Heart left ventricle (tissue), 16 donors: ENCODE results near the gene GRIN2C. TPM values are rescaled to one million over a fixed set of nuclear protein-coding genes. Genes with fewer than 3 reads are reported as not detected.

Source experiments
- ATAC-seq, 4 donors: fragments of 200-7000 bp; cut with Tn5 transposase; one replicate each; pipeline ENCODE4 v1.9.1; 2020 to 2022; ENCODE audit warnings: moderate library complexity in 4 of 4, mild to moderate bottlenecking in 3 of 4, moderate number of reproducible peaks in 1 of 4
- DNase-seq, 5 donors: peaks; one replicate each; pipeline ENCODE4 v3.0.0-alpha.2; 2020
- H3K27ac ChIP-seq, 12 donors: fragments of 200-600 bp; sonication (generic) in 4 of 12; one replicate each; pipeline versions ENCODE4 v1.5.0 to v1.8.0; 2016 to 2022; ENCODE audit warnings: mild to moderate bottlenecking in 2 of 12
- H3K27me3 ChIP-seq, 9 donors: fragments of 200-600 bp; sonication (generic) in 2 of 9; one replicate each; pipeline versions ENCODE4 v1.5.1 to v1.8.0; 2016 to 2022; ENCODE audit warnings: mild to moderate bottlenecking in 3 of 9
- H3K36me3 ChIP-seq, 9 donors: fragments of 200-600 bp; sonication (generic) in 2 of 9; one replicate each; pipeline versions ENCODE4 v1.5.0 to v1.8.0; 2018 to 2022; ENCODE audit warnings: mild to moderate bottlenecking in 2 of 9
- H3K4me1 ChIP-seq, 12 donors: fragments of 200-600 bp; sonication (generic) in 4 of 12; one replicate each; pipeline versions ENCODE4 v1.5.0 to v1.8.0; 2016 to 2022; ENCODE audit warnings: mild to moderate bottlenecking in 3 of 12
- H3K4me3 ChIP-seq, 12 donors: fragments of 200-600 bp; sonication (generic) in 4 of 12; one replicate each; pipeline versions ENCODE4 v1.5.0 to v1.8.0; 2017 to 2022; ENCODE audit warnings: mild to moderate bottlenecking in 9 of 12, moderate library complexity in 4 of 12
- H3K9me3 ChIP-seq, 12 donors: fragments of 200-600 bp; sonication (generic) in 4 of 12; one replicate each; pipeline versions ENCODE4 v1.5.0 to v1.8.0; 2016 to 2022; ENCODE audit warnings: mild to moderate bottlenecking in 1 of 12
- POLR2A ChIP-seq, 2 donors: fragments of 450-650 bp; IDR thresholded peaks; one replicate each; pipeline ENCODE4 v1.6.1; 2017; ENCODE audit warnings: antibody characterized with exemption in 2 of 2, mild to moderate bottlenecking in 2 of 2, moderate library complexity in 2 of 2
- WGBS, 4 donors: extraction: QIAGEN DNeasy Blood & Tissue Kit in 2 of 4; methylation state at CpG; one replicate each; pipeline versions ENCODE4 v1.1.5 to v1.1.7; 2013 to 2018; 5-methylcytosine and 5-hydroxymethylcytosine counted together
- intact Hi-C, 10 donors: fragments of 100-400 bp; cut with DNase I; formaldehyde crosslinking; loops; one replicate each; pipeline versions ENCODE4 v1.11.1 to v1.14.2; 2022
- polyA plus RNA-seq, 2 donors: library from polyadenylated mRNA; stranded (reverse); fragments of 200-250 nt; gene quantifications; one replicate each; pipeline ENCODE4 v1.2.3, GENCODE V29; 2013
- total RNA-seq, 9 donors: library from RNA; depleted of rRNA in 2 of 9; stranded (reverse); fragments of >200 nt in 2 of 9; fragmentation: NEBNext Ultra II Directional in 3 of 9; extraction: Animal tissue kit (Norgen Biotek cat#: 25700) in 3 of 9; gene quantifications; one replicate each; pipeline versions ENCODE4 v1.1.0 to v1.2.4, GENCODE V29; 2016 to 2023
- TF ChIP-seq, protein P1 (sequence below), 12 donors: fragments of 200-600 bp; sonication (generic) in 4 of 12; IDR thresholded peaks; one replicate each; pipeline versions ENCODE4 v1.5.0 to v1.8.0; 2018 to 2022; ENCODE audit warnings: antibody characterized with exemption in 12 of 12, mild to moderate bottlenecking in 5 of 12
- donor health status: ischemic (EF 13 %, LVEDD 7.1; RV severe dilation, severe dysfunction).
- donor health status: healthy with polysubstance abuse.
- donor health status: DM: no; HTN: yes; CAD: no.
- donor health status: DM: no; HTN: no; CAD: no.
- donor health status: ischemic (EF 25% LVEDD 6.9; RV normal size, moderate dysfunction).
- donor health status: ischemic (EF 25% LVEDD 5.7; RV mildly dilated, moderate dysfunction).
- donor health status: healthy.
- donor health status: DM: yes; HTN: yes; CAD: no.
- donor health status: ischemic (EF 35%, LVEDD 5.7; RV mildly dilated, moderate dysfunction).
- donor health status: nonischemic (EF 11% LVEDD 7.7; RV severe dilation, severe dysfunction).
- donor health status: DM: yes; HTN: yes; CAD: no.
- donor health status: PGD.
- donor health status: ischemic (EF 29% LVEDD 5.4; RV normal size, mild dysfunction).
- donor health status: nonischemic (EF 23%, LVEDD 6.1; RV moderate dilation, normal function).

Gene GRIN2C
- total and polyA plus RNA-seq, 11 donors: 0.09 to 3.1 (median 0.40) TPM

DNA sequence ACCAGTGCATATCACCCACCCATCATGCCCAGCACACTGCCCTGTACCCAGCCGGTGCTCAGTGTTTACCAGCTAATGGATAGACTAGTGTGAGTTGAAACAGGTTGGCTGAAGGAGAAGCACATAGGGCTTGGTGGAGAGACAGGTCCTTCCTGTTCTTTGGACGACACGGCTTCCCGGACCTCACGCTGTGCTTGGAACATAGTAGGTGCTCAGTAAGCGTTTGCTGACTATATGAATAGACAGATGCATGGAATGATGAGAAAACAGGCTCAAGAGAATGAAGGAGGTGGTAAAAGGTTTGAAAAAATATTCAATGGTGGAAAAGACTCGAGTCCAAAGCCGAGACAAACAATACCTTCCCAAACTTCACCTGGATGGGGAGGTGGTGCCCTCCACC, 40.5 kb upstream of the GRIN2C start:
- Histone ChIP-seq H3K9me3 (no peaks in the 10 kb centered on the region), H3K27ac (no peak overlapping the region), H3K27me3 (peaks cover 0 to 30% (median 11%) of the 10 kb centered on the region in 9 donors), H3K4me1 (no peaks in the 10 kb centered on the region), H3K4me3 (no peak overlapping the region), H3K36me3 (no peaks in the 10 kb centered on the region)
- DNase-seq (no peak), ATAC-seq (no peak)
- no peak for TF ChIP-seq POLR2A (IDR thresholded peaks at IDR 0.05)
- TF ChIP-seq, protein P1, sequence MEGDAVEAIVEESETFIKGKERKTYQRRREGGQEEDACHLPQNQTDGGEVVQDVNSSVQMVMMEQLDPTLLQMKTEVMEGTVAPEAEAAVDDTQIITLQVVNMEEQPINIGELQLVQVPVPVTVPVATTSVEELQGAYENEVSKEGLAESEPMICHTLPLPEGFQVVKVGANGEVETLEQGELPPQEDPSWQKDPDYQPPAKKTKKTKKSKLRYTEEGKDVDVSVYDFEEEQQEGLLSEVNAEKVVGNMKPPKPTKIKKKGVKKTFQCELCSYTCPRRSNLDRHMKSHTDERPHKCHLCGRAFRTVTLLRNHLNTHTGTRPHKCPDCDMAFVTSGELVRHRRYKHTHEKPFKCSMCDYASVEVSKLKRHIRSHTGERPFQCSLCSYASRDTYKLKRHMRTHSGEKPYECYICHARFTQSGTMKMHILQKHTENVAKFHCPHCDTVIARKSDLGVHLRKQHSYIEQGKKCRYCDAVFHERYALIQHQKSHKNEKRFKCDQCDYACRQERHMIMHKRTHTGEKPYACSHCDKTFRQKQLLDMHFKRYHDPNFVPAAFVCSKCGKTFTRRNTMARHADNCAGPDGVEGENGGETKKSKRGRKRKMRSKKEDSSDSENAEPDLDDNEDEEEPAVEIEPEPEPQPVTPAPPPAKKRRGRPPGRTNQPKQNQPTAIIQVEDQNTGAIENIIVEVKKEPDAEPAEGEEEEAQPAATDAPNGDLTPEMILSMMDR (IDR thresholded peaks at IDR 0.05): no peak
- WGBS, 4 donors: 86 to 87% (median 87%) methylated on average over 8 of the region's 8 CpGs
- intact Hi-C loops: no loop called here

DNA sequence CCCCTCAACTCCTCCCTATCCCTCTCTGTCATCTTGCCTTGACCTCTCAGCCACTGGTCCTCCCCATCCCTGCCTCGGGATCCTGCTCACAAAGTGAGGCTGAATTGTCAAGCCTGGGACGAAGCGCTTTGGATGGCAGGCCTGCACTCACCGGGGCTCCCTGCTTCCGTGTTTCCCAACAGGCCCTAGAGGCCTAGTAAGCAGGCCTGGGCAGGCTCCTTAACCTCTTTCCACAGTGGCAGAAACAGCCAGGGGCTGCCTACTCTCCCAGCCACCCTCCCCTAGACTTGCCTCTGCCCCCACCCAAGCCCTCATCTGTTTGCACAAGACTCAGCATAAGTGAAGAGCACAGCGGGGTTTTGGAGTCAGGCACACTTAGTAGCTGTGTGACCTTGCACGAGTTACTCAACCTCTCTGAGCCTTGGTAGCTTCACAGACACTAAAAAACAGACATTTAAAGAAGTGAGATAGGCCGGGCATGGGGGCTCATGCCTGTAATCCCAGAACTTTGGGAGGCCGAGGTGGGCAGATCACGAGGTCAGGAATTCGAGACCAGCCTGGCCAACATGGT, 38.8 kb upstream of the GRIN2C start:
- 76 to 86% (median 82%) methylated on average over 11 of the region's 11 CpGs for WGBS, 4 donors
- no peaks in the 10 kb centered on the region for H3K9me3 ChIP-seq
- peaks cover 7 to 35% (median 21%) of the 10 kb centered on the region in 9 donors for H3K27me3 ChIP-seq
- ATAC-seq (no peak), DNase-seq (no peak)
- H3K4me1 ChIP-seq: peaks cover 0 to 5% (median 3%) of the 10 kb centered on the region in 12 donors
- no peak overlapping the region for H3K27ac ChIP-seq
- H3K4me3 ChIP-seq: no peak overlapping the region
- TF ChIP-seq, protein P1 (IDR thresholded peaks at IDR 0.05): no peak
- no peak for TF ChIP-seq POLR2A (IDR thresholded peaks at IDR 0.05)
- intact Hi-C loops: no loop called here
- H3K36me3 ChIP-seq: no peaks in the 10 kb centered on the region

DNA sequence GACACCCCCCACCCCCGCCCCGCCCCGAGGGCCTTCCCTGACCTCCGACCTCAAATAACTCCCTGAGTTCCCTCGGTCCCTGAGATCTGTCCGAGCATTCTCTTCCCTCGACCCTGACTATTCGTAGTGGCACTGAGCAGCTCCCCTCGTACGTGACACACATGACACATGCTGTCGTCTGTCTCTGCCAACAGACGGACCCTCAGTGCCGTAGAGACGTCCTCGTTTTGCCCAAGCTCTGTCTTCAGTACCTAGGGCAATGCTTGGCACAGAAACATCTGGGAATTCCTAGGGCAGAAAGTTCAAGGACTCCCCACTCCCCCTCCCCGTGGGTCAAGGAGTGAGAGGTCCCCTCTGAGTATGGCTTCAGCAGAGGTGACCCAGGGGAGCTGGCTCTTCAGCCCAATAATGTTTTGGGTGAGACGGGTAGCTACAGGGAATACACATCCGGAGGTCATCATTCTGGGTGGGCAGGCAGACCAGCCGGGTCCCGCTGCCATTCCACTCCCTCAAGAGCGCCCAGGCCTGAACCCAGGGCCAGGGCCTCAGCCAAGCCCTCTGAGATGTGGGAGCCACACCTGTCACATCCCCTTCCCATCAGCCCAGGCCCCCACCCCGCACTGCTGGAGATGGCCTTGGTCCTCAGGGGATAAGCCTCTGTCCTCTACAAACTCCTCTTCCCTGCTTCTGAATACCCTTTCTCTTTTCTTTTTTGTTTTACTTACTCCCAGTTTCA, 34.4 kb upstream of the GRIN2C start:
- 26 to 81% (median 28%) methylated on average over 6 to 22 of the region's 22 CpGs for WGBS, 4 donors
- intact Hi-C loops: no loop called here
- ATAC-seq (no peak), DNase-seq (no peak)
- Histone ChIP-seq H3K9me3 (no peaks in the 10 kb centered on the region), H3K27ac (no peak overlapping the region), H3K27me3 (peaks cover 21 to 57% (median 40%) of the 10 kb centered on the region in 9 donors), H3K36me3 (no peaks in the 10 kb centered on the region), H3K4me3 (peak overlapping the region in 8 of 12 donors; percentile 13 to 46 (median 36)), H3K4me1 (peaks cover 0 to 12% (median 8%) of the 10 kb centered on the region in 12 donors)
- TF ChIP-seq, protein P1 (IDR thresholded peaks at IDR 0.05): no peak
- no peak for TF ChIP-seq POLR2A (IDR thresholded peaks at IDR 0.05)
